Right cardiac atrium (tissue), 5 donors: ENCODE results near the gene XPO4. TPM values are rescaled to one million over a fixed set of nuclear protein-coding genes. Genes with fewer than 3 reads are reported as not detected.

Experiments used
- ATAC-seq, 2 donors: fragments of 200-7000 bp; cut with Tn5 transposase; one replicate each; pipeline versions ENCODE4 v1.8.0 to v1.9.1; 2020; ENCODE audit warnings: moderate library complexity in 2 of 2, mild to moderate bottlenecking in 1 of 2
- DNase-seq, 3 donors: peaks; one replicate each; pipeline ENCODE4 v3.0.0-alpha.2; 2020
- H3K27ac ChIP-seq: one replicate; pipeline ENCODE4 v1.5.1; 2013; ENCODE audit warnings: mild to moderate bottlenecking, low read length, control low read depth, moderate library complexity
- H3K27me3 ChIP-seq: one replicate; pipeline ENCODE4 v1.6.1; 2013; ENCODE audit not compliant: control insufficient read depth, insufficient read depth
- H3K4me1 ChIP-seq: one replicate; pipeline ENCODE4 v1.6.1; 2013; ENCODE audit warnings: low read length; ENCODE audit not compliant: control insufficient read depth, insufficient read depth
- H3K4me3 ChIP-seq: one replicate; pipeline ENCODE4 v1.5.1; 2013; ENCODE audit warnings: low read length, control low read depth
- H3K9me3 ChIP-seq: one replicate; pipeline ENCODE4 v1.6.1; 2013; ENCODE audit warnings: low read length; ENCODE audit not compliant: control insufficient read depth
- WGBS: extraction: QIAGEN DNeasy Blood & Tissue Kit; methylation state at CpG from one replicate; pipeline ENCODE4 v1.1.7; 2013; 5-methylcytosine and 5-hydroxymethylcytosine counted together
- intact Hi-C, 4 donors: fragments of 100-400 bp; cut with DNase I; formaldehyde crosslinking; loops; one replicate each; pipeline versions ENCODE4 v1.11.0 to v1.14.0; 2022 to 2023
- polyA plus RNA-seq: library from polyadenylated mRNA; stranded (reverse); fragments of 200-250 nt; gene quantifications from one replicate; pipeline ENCODE4 v1.2.3, GENCODE V29; 2013
- total RNA-seq, 4 donors: library from RNA; stranded (reverse); fragmentation: NEBNext Ultra II Directional; extraction: Animal tissue kit (Norgen Biotek cat#: 25700); gene quantifications; one replicate each; pipeline ENCODE4 v1.2.1, GENCODE V29; 2021
- donor health status: healthy with polysubstance abuse.
- donor health status: DM: no; HTN: yes; CAD: no.
- donor health status: DM: no; HTN: no; CAD: no.
- donor health status: DM: no; HTN: yes; CAD: no; lungs with severe emphysema.
- donor health status: DM: yes; HTN: yes; CAD: no.

XPO4 gene
- total and polyA plus RNA-seq, 5 donors: 2.9 to 13.8 (median 10.3) TPM

DNA sequence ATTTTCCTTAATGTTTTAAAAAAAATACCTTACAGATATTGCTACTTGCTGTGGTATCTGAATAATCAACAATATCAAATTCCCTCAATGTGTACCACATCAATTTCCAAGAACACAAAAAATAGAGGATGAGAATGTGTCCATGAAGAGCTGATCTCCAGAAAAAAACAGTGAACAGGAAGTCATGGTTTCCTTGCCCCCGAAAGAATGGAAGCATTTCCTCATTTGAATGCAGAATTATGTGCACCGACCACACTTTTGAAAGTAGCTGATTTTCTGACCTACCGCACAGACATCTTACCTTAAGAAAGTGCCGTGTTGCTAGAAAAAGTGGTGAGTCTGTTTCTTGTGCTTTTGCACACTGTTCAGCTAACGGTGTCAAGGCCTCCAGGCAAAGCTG is 115.4 kb downstream of the XPO4 start:
- ATAC-seq (no peak), DNase-seq (no peak)
- no peak overlapping the region for H3K4me3 ChIP-seq
- intact Hi-C loops: no loop called here
- H3K9me3 ChIP-seq: no peaks in the 10 kb centered on the region
- no peaks in the 10 kb centered on the region for H3K4me1 ChIP-seq
- H3K27ac ChIP-seq: no peak overlapping the region
- no peaks in the 10 kb centered on the region for H3K27me3 ChIP-seq
- WGBS: 75% methylated on average over 5 of the region's 5 CpGs

DNA sequence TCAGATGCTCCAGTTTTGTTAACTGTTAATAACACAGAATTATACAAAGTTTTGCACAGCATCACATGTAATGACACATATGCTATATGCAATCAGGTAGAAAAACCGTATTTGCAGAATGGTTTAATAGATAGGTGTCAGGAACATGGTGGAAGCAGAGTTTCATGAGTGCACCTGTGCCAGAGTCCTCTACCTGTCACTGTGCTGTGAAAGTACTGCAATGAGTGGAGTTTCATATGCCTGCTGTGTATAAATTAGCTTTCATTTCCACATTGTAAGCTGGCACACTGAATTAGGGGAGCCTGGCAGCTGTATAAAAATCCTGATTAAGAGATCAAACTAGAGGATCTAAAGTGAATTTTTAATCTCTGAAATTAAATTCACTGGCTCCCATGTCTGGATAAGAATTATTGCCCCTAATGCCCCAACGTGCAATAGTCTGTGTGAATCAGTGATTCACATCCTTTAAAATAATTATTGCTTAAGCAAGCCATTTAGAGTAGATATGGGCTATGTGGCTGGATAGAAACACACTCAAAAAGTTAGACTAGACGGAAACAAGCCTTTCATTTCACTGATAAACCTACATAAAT is 120.3 kb downstream of the XPO4 start:
- H3K4me3 ChIP-seq: no peak overlapping the region
- no peak for ATAC-seq
- intact Hi-C loops: no loop called here

DNA sequence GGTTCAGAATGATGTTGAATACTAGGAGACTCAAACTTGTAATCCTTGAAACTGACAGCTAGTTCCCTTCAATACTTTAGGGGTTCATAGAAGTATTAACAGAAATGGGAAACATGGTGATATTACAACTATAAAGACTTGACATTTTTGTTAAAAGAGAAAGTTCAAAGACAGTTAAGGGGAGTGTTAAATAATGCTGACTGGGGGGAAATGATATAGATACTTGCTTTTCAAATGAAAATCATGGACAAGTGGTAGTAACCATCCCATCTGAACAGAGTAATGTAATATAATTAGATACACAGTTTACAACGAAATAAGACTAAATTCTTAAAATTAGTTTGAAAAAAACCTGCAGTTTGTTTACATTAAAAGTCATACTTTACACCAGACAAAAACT is 122.2 kb downstream of the XPO4 start:
- Histone ChIP-seq H3K4me3 (no peak overlapping the region), H3K4me1 (no peaks in the 10 kb centered on the region), H3K9me3 (no peaks in the 10 kb centered on the region), H3K27ac (no peak overlapping the region), H3K27me3 (no peaks in the 10 kb centered on the region)
- ATAC-seq (no peak), DNase-seq (no peak)
- intact Hi-C loops: no loop called here
- 86% methylated on average over 1 of the region's 1 CpG for WGBS

More for the DNA sequence above, 120.3 kb downstream of the XPO4 start:
- WGBS: 84% methylated on average over 3 of the region's 3 CpGs
- H3K27ac ChIP-seq: no peak overlapping the region
- no peaks in the 10 kb centered on the region for H3K4me1 ChIP-seq
- H3K9me3 ChIP-seq: no peaks in the 10 kb centered on the region
- H3K27me3 ChIP-seq: no peaks in the 10 kb centered on the region
- DNase-seq: no peak

DNA sequence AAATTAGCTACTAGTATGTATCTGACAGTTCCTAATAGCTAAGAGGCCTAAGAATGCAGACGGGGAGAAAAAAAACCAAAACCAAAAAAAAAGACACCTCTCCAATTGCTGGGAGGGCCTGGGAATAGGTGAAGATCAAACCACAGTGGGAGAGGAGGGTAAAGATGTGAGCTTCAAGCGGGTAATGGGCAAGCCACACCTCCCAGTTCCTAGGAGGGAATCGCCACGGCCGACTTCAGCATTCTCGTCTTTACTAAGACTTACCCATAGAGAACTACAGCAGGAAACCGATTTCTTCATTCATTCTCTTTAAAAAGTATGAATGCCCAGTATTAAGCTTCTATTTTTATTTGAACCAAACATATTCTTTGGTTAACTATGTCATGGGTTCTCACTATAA is 123.1 kb downstream of the XPO4 start:
- Histone ChIP-seq H3K9me3 (no peaks in the 10 kb centered on the region), H3K27me3 (no peaks in the 10 kb centered on the region), H3K4me1 (no peaks in the 10 kb centered on the region), H3K4me3 (no peak overlapping the region), H3K27ac (no peak overlapping the region)
- ATAC-seq (no peak), DNase-seq (no peak)
- intact Hi-C loops: no loop called here
- WGBS: 87% methylated on average over 7 of the region's 7 CpGs

DNA sequence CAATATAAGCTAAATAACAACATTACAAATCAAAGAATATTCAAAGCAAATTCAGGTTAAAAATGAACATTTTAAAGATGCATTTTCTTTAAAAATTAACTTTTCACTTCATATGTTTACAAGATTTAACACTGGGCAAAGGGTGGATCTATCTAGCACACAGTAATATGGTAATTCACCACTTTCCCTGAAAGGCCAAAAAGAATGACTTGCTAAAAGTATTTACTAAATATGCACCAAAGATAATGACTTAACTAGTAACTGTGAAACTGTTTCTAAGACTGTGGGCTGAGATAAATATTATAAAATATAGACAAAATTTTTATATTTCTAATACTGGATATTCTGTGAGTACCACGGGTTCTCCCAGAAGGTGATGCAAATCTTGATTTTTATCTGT is 124.2 kb downstream of the XPO4 start:
- Histone ChIP-seq H3K27me3 (no peaks in the 10 kb centered on the region), H3K4me3 (no peak overlapping the region), H3K9me3 (no peaks in the 10 kb centered on the region), H3K4me1 (no peaks in the 10 kb centered on the region), H3K27ac (no peak overlapping the region)
- ATAC-seq: no peak
- 91% methylated on average over 1 of the region's 1 CpG for WGBS
- DNase-seq: no peak
- intact Hi-C loops: no loop called here

DNA sequence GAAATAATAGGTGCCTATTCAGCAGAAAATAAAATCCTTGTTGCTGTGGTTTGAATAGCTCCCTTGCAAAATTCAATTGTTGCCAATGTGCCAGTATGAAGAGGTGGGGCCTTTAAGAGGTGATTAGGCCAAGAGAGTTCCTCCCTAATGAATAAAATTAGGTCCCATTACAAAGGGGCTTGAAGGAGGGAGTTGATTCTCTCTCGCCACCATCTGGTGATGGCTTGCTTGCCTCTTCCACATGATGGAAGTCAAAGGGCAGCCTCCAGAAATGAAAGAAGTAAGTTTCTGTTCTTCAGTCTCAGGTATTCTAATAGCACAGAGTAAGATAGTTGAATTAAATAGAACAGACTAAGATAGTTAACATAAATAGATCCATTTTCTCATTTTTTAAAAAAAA is 125.8 kb downstream of the XPO4 start:
- H3K4me3 ChIP-seq: no peak overlapping the region

DNA sequence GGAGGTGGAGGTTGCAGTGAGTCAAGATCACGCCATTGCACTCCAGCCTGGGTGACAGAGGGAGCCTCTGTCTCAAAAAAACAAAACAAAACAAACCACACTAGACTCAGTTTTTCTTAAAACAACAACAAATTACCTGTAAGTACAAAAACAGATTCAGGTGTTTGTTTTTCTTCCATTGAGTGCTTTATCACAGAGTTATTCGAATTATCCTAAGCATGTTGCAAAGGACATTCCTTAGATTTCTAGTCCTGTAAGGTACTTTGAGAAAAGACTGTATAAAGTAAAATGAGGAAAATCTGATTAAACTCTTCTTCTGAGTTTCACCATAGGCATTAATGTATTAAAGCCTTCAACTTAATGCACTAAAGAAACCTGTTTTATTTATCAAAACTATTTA is 126.6 kb downstream of the XPO4 start:
- H3K4me1 ChIP-seq: peaks cover 4% of the 10 kb centered on the region
- H3K27me3 ChIP-seq: no peaks in the 10 kb centered on the region
- WGBS: 98% methylated on average over 2 of the region's 2 CpGs
- no peaks in the 10 kb centered on the region for H3K9me3 ChIP-seq
- intact Hi-C loops: no loop called here
- ATAC-seq (no peak), DNase-seq (no peak)
- H3K4me3 ChIP-seq: no peak overlapping the region
- H3K27ac ChIP-seq: no peak overlapping the region

More for the DNA sequence above, 125.8 kb downstream of the XPO4 start:
- Histone ChIP-seq H3K27ac (no peak overlapping the region), H3K9me3 (no peaks in the 10 kb centered on the region), H3K4me1 (peaks cover 4% of the 10 kb centered on the region), H3K27me3 (no peaks in the 10 kb centered on the region)
- WGBS: 97% methylated on average over 1 of the region's 1 CpG
- DNase-seq (no peak), ATAC-seq (no peak)
- intact Hi-C loops: no loop called here

DNA sequence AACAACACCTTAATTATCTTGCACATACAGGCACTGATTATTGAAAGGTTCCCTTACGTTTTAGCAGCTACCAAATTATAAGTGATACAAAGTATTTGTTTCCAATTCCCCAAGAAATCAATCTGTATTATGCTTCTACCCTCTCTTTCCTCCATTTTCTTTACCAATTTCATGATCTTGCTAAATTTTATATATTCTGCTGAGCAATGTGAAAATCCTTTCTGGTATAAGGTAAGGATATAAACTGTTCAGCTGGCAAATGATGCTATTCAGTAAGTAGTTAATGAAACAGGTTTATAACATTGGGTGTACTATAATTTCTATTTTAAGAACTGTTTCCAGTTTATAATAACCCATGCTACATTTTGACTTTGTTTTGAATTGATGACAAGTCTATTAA is 127.8 kb downstream of the XPO4 start:
- intact Hi-C loops: loop anchor here in 1 of 4 donors (5.0 kb wide), 1 partner anchor 62 kb away; no protein-coding TSS in a partner anchor
- no peak for ATAC-seq
- Histone ChIP-seq H3K27me3 (no peaks in the 10 kb centered on the region), H3K27ac (no peak overlapping the region), H3K4me3 (no peak overlapping the region), H3K9me3 (no peaks in the 10 kb centered on the region), H3K4me1 (peaks cover 4% of the 10 kb centered on the region)
- DNase-seq: no peak
- 77% methylated on average over 1 of the region's 1 CpG for WGBS

DNA sequence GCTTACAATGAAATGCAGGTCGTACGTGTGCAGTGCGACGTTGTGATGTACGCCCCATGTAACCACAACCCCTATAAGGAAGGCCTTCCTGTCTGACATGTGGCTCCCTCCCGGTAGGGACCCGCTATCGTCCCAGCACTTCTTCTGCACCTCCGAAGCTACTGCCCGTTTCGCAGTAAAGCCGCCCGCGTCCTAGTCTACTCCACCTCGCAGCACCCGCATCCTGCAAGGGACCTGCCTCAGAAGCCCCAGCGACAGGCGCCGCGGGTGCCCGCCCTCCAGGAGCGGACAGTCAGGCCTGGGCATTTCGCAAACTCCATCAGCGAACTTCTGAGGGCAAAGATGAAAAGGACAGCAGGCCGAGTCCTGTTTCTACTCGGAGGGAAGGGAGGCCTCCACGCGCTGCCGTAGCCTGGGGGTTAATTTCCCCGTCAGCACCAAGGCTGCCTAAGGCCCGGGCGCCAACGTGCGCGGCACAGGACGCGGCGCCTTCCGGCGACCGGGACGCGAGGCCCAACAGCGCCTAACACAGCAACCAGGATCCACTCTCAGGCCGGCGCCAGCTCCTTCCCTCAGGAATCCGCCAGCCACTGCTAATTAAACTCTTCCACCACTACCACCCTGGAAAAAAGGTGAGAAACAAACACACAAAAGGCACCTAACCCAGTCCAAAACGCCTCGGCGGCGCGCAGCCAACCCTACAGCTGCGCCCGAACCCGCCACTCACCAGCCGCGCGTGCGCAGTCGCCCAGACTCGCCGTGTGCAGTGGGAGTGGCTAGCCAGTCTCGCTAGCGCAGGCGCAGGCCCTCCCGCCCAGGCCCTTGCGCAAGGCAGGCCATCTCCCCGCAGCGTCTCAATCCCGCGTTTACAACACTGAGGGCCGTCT is 129.1 kb downstream of the XPO4 start, which contains the start of gene EEF1AKMT1:
Gene EEF1AKMT1, minus strand, starts transcription at position 768 of the 887 bp plus-strand sequence. CDS start 16,363 bp downstream, outside the sequence.
- peak within 1 kb of the TSS; percentile 70 for H3K27ac ChIP-seq
- WGBS: under 1% methylated on average over 72 of the region's 72 CpGs
- intact Hi-C loops: loop anchor here in 1 of 4 donors (5.0 kb wide), 1 partner anchor 61 kb away; no protein-coding TSS in a partner anchor
- no peaks in the 10 kb centered on the region for H3K9me3 ChIP-seq
- DNase-seq (peak; percentile 96 to 99 (median 99)), ATAC-seq (peak; percentile 99)
- no peaks in the 10 kb centered on the region for H3K27me3 ChIP-seq
- H3K4me1 ChIP-seq: peaks cover 4% of the 10 kb centered on the region
- peak within 1 kb of the TSS; percentile 58 for H3K4me3 ChIP-seq

DNA sequence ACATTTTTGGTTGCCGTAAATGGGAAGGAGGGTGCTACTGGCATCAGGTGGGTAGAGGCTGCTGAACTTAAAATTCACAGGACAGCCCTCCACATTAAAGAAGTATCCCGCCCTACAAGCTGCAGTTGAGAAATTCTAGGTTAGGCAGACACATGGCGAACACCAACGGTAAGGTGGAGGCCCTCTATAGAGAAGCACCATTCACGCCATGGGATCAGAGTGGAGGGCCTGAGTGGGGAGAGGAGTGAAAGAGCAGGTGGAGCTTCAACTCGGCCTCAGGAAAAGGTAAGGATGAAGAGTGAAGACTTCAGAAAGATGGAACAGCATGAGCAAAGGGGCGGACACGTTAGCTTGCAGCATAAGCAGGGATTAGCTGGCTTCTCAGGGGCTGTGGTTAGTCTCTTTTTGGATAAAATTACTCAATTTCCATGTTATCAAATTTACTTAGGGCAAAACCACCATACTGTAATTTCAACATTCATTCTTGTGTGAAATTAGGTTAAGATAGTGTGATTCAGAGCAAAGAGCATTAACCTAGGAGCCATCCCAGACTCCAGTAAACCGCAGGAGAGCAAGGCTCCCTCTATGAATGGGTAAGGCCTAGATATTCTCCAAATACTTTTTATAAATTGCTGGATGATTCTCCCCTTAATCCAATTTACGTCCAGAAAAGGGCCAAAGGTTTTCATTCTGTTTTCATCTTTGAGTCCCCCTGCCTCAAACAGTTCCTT is 130.0 kb downstream of the XPO4 start:
- no peak overlapping the region for H3K27ac ChIP-seq
- no peaks in the 10 kb centered on the region for H3K9me3 ChIP-seq
- no peaks in the 10 kb centered on the region for H3K27me3 ChIP-seq
- peak overlapping the region; percentile 58 for H3K4me3 ChIP-seq
- 86% methylated on average over 10 of the region's 10 CpGs for WGBS
- peaks cover 4% of the 10 kb centered on the region for H3K4me1 ChIP-seq
- no peak for ATAC-seq
- intact Hi-C loops: loop anchor here in 1 of 4 donors (5.0 kb wide), 1 partner anchor 60 kb away; no protein-coding TSS in a partner anchor
- no peak for DNase-seq
